ENCODE measurements around the gene LTK.
"Not testable (repeated sequence)": the region's sequence is repeated elsewhere in the genome, so short reads cannot be mapped to it uniquely, and the experiment has no call there.

LTK gene

DNA sequence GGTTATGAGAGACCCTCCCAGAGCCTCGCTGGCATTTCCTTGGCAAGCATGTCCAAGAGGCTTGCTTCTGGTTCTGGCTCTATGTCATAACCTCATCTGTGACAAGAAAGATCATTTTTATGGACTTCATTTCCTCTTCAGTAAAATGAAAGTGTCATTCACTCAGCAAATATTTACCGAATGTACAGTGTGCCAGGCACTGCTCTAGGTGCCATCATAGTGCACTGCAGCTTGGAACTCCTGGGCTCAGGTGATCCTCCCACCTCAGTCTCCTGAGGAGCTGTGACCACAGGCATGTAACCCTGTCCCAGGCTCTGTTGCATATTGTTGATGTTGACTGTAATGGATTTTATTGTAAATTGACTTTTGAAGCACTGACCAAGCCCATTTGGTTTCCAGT is 38.7 kb downstream of the LTK start:
- no peak for DNase-seq (ENCODE audit: low spot score)

DNA sequence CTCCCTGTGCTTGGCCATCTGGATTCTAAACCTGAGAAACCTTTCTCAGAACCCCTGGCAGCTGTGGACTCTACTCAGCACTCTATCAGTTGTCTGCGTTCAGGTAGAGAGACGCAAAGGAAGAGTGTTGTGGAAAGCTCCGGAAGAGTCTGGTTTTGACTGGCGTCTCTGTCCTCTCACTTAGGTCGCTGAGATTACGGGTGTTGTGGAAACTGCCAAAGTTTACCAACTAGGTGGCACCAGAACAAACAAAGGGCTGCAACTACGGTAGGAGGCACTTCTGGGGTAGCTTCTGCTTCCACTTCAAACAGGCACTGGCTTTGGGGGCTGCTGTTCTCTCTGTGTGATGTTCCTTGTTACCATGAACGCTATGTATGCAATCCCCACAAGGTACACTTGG is 39.2 kb downstream of the LTK start:
- no peak for DNase-seq (ENCODE audit: low spot score)

DNA sequence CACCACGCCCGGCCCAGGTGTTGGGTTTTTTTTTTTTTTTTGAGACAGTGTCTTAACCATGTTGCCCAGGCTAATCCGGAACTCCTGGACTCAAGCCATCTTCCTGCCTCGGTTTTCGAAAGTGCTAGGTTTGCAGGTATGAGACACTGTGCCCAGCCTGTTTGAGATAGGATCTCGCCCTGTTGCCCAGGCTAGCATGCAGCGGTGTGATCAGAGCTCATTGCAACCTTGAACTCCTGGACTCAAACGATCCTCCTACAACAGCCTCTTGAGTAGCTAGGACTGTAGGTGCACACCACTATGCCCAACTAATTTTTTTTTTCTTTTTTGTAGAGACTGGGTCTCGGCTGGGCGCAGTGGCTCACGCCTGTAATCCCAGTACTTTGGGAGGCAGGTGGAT is 40.2 kb downstream of the LTK start:
- DNase-seq (ENCODE audit: low spot score): no peak

DNA sequence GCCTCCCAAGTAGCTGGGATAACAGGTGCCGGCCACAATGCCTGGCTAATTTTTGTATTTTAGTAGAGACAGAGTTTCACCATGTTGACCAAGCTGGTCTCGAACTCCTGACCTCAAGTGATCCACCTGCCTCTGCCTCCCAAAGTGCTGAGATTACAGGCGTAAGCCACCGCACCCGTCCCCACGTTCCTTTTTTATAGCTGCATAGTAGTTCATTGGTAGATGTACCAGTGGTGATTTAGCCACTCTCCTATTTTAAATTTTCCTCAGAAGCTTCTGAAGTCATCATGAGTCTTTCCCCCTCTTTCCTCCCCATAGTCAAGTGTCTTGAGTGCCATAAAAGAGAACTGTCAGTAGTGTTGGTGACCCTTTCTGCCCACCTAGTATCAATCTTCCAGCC is 44.0 kb downstream of the LTK start:
- DNase-seq (ENCODE audit: low spot score): not testable (repeated sequence)

DNA sequence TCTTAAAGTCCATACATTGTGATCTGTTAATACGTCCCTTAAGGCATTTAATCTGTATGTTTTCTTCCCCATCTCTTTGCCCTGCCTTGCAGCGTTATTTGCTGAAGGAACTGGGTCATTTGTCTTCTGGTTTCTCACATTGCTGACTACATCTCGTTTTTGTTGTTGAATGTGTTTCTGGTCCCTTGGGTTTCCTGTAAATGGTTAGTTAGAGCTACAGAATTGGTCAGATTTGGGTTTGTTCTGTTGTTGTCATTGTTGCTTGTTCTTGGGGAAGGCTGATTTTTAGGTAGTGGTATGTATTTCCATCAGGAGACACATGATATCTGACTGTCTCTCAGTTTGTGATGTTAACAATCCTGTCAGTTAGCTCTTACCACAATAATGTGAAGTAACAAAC is 46.9 kb downstream of the LTK start:
- DNase-seq (ENCODE audit: low spot score): no peak

DNA sequence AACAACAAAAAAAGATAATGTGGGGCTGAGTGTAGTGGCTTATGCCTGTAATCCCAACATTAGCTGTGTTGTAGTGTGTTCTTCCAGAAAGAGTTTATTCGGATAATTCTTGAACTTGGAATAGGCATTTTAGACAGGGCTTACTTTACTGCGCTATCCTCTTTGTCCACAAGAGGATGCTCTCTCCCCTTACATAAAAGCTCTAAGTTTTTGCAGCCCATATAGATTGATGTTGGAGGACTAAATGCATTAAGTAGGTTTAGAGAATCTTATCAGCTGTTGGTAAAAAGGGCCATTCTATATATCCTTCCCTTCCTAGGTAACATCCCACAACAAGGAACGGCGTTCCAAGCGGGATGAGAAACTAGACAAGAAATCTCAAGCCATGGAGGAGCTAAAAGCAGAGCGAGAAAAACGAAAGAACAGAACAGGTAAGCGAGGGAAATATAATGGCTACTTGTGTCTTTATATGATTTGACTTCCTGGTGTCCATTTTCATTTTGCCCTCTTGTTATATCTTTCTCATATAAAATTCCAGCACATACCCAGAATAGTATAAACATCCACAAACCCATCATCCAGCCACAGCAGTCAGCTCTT is 47.7 kb downstream of the LTK start:
- DNase-seq (ENCODE audit: low spot score): peak; percentile 58

DNA sequence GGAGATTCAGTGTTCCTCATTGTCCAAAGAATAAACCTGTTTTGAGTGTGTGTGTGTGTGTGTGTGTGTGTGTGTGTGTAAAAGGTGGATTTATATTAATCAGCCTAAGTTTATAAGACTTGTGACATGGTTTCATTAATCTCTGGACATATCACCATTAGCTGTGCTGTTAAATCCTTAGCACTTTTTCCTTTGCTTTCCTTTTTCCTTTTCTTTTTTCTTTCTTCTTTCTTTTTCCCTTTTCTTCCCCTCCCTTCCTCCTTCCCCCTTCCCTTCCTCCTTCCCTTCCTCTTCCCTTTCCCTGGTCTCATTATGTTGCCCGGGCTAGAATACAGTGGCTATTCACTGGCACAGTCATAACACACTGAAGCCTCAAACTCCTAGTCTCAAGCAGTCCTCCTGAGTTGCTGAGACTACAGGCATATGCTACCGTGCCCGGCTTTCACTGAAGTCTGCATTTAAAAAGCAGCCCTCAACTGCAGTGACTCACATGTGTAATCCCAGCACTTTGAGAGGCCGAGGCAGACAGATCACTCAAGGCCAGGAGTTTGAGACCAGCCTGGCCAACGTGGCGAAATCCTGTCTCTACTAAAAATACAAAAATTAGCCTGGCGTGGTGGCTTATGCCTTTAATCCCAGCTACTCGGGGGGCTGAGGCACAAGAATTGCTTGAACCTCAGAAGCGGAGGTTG is 48.6 kb downstream of the LTK start:
- no peak for DNase-seq (ENCODE audit: low spot score)

DNA sequence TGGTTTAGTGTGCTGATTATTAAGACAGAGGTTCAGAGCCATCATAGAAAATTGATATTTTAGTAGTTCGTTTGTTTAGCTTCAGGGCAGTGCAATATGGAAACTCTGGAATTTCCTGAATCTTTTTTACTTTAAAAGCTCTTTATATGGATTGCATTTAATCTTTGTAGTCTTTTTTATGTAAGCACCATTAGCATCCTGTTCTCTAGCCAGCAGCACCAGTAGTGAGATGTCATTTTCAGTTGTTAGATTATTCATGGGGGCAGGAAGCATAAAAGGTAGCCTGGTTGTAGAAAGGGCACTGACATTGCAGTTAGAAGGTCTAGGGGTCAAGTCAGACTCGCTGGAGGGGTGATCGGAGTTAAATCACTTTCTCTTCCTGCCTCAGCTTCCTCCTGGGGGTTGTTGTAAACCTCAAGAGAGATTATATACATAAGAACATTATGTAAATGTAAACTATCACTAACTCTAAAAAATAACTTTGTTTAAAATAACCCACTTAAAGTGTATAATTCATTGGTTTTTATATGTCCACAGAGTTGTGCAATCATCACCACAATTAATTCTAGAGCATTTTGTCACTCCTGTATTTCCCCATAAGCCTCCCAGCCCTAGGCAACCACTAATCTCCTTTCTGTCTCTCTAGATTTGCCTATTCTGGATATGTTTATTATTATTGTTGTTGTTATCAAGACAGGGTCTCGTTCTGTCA is 51.4 kb downstream of the LTK start:
- DNase-seq (ENCODE audit: low spot score): no peak
